GM18508 (cell line): ENCODE measurements around the gene CLSTN2.
"Not testable (repeated sequence)": the region's sequence is repeated elsewhere in the genome, so short reads cannot be mapped to it uniquely, and the experiment has no call there.

Experiments used
- ATAC-seq: cut with Tn5 transposase; IDR thresholded peaks from one replicate; pipeline ENCODE4 v1.9.1; 2021; ENCODE audit warnings: moderate number of reproducible peaks; ENCODE audit not compliant: insufficient read depth, unreplicated experiment

The CLSTN2 gene

GRCh38 chr3:140394488-140395133, 459.6 kb downstream of the CLSTN2 start:
- no peak for ATAC-seq

- no peak for ATAC-seq
These were observed 460.4 kb downstream of the CLSTN2 start for GRCh38 chr3:140395134-140396075.

GRCh38 chr3:140396110-140396509, 461.1 kb downstream of the CLSTN2 start:
- no peak for ATAC-seq

- ATAC-seq, result no peak
These were observed 462.9 kb downstream of the CLSTN2 start for GRCh38 chr3:140397847-140398246.

GRCh38 chr3:140398387-140398786, 463.4 kb downstream of the CLSTN2 start:
- no peak for ATAC-seq

GRCh38 chr3:140399871-140400270, 464.9 kb downstream of the CLSTN2 start:
- ATAC-seq, result no peak

- ATAC-seq, result no peak
These were observed 468.1 kb downstream of the CLSTN2 start for GRCh38 chr3:140403079-140403478.

- ATAC-seq, result no peak
These were observed 468.6 kb downstream of the CLSTN2 start for GRCh38 chr3:140403608-140404007.

- ATAC-seq, result no peak
These were observed 471.7 kb downstream of the CLSTN2 start for GRCh38 chr3:140406655-140407054.

GRCh38 chr3:140408252-140408651, 473.3 kb downstream of the CLSTN2 start:
- ATAC-seq, result no peak

GRCh38 chr3:140416666-140417065, 481.7 kb downstream of the CLSTN2 start:
- no peak for ATAC-seq

GRCh38 chr3:140420621-140421357, 485.8 kb downstream of the CLSTN2 start:
- no peak for ATAC-seq

GRCh38 chr3:140421884-140422283, 486.9 kb downstream of the CLSTN2 start:
- ATAC-seq, result no peak

- ATAC-seq, result no peak
These were observed 488.2 kb downstream of the CLSTN2 start for GRCh38 chr3:140423146-140423545.

- ATAC-seq, result not testable (repeated sequence)
These were observed 488.6 kb downstream of the CLSTN2 start for GRCh38 chr3:140423574-140423973.

GRCh38 chr3:140424211-140424610, 489.2 kb downstream of the CLSTN2 start:
- no peak for ATAC-seq

- no peak for ATAC-seq
These were observed 489.7 kb downstream of the CLSTN2 start for GRCh38 chr3:140424726-140425125.

GRCh38 chr3:140427786-140428185, 492.8 kb downstream of the CLSTN2 start:
- no peak for ATAC-seq

- ATAC-seq, result no peak
These were observed 493.4 kb downstream of the CLSTN2 start for GRCh38 chr3:140428380-140428779.

GRCh38 chr3:140429791-140430190, 494.8 kb downstream of the CLSTN2 start:
- ATAC-seq, result no peak

GRCh38 chr3:140430494-140430893, 495.5 kb downstream of the CLSTN2 start:
- no peak for ATAC-seq
